Stimulated activated CD8-positive, alpha-beta memory T cell treated with anti-CD3 and anti-CD28 coated beads, Interleukin-7, amount 100 ng/mL, for 4 hours (primary cell): ENCODE data around the gene PIP5K1B.

ENCODE experiments used
- DNase-seq, 2 donors: peaks; one replicate each; pipeline ENCODE4 v3.0.0-alpha.2; 2020; ENCODE audit warnings: low read depth in 2 of 2

The PIP5K1B gene

DNA sequence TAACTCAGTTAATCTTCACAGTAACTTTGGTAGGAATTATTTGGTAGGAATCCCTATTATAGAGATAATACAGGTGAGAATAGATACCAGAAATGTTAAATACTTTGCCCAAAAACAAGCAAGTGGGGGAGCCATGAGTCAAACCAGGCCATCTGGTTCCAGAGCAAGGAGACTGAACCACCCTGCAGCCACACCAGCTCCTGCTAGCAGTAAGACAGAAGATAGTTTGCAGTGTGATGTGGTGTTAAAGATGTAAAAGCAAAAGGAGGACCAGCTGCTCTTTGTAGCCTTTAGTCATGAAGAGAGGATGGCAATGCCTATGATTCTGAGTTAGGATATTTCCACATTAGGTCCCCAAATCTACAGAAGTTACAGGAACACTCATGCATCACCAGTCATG, 207.5 kb downstream of the PIP5K1B start:
- no peak for DNase-seq

DNA sequence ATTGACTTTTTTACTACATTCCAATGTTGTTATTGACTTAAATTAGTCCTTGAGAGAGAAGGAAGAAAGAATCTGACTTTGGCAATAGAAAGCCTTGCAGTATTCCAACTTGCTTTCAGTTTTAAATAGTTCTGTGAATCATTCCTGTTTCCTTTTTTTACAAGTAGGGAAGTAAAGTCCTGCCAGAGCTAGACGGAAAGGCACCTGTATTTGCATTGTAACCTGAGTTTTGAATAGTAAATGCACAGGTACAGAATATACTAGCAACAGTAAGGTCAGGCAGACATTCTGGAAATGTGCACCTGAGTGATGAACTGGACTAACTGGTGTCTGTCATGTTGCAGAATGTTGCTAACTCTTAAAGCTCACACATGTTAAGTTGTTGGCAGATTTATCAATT, 208.0 kb downstream of the PIP5K1B start:
- no peak for DNase-seq

DNA sequence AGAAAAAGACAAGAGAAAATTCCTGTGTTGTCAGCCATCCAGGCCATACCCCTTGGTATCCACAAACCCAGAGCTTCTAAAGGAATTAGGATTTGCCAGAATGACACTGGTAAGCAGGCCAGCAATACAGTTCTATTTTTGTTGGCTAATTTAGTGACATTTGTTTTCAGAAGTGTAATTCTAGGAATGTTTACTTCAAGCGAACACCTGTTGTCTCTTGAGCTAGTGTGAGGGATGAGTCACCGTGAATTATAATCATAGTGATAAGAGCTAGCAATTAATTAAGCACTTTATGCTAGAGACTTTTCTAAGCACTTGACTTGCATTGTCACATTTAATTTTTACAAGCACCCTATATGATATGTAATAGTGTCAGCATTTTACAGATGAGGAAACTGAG, 209.7 kb downstream of the PIP5K1B start:
- DNase-seq = no peak

DNA sequence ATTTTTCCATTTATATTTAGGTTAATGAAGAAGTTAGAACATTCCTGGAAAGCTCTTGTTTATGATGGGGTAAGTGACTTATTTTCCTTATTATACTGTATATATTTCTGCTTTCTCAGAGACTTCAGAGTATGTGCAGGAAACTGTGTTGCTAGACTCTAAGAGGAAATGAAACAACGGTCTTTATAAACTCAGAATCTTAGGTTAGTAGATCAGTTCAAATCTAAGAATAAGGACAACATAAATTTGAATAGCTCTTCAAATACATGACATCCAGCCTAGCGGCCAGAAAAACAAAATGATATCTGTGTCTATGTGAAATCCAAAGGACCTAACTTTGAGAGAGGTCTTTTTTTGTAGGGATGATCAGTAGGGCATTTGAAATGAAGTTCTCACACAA, 214.6 kb downstream of the PIP5K1B start:
- no peak for DNase-seq

DNA sequence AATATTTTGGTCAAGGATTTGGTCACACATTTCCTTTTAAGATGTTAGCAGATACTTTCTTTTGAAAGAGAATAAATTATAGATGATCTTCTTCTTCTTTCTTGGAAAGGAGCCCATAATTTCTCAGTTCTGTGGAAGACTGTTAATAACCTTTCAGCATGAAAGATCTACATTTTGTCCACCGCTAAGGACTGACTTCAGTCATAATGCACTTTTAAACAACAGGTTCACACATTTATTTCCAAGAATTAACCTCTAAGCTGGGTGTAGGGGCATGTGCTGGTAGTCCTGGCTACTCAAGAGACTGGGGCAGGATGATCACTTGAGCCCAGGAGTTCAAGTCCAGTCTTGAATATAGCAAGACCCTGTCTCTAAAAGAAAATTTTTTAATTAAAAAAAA, 215.9 kb downstream of the PIP5K1B start:
- DNase-seq = no peak

DNA sequence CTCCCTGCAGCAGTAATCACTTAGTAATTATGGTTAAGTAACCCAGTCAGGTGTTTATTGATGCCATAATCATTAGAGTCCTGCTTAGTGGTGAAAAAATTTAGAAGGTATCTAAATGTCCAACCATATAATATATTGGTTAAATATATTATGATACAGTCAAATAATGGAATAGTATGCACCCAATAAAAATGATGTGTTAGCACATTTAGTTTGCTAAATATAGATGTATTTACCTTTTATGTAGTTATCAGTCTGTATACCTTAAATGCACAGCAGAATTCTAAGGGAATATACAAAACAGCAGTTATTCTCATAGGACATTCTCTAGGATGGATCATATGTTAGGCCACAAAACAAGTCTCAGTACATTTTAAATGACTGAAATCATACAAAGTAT, 218.4 kb downstream of the PIP5K1B start:
- DNase-seq = no peak

DNA sequence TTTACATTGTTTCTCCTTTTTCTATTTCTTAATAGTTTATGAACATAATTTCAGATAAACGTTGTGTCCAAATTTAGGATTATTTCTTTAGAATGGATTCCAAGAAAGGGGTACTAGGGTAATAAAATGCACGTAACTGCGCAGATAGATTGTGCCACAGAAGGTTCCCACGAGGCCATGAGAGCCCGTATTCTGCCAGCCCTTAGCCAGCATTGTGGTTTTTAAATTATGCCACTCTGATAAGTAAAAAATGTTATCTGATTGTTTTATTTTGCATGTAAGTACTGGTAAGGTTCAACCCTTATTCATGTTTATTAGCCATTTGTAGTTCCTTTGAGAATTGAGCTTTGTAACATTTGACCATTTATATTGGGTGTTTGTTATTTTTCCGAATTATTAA, 220.1 kb downstream of the PIP5K1B start:
- DNase-seq = no peak

DNA sequence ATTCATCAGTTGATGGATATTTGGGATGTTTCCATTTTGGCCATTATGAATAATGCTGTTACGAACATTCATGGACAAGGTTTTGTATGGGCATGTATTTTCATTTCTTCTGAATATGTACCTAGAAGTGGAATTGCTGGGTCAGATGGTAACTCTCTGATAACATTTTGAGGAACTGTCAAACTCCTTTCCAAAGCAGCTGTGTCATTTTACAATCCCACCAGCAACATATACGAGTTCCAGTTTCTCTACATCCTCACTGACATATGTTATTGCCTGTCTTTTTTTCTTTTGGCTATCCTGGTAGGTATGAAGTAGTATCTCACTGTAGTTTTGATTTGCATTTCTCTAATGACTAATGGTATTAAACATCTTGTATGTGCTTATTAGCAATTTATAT, 222.1 kb downstream of the PIP5K1B start:
- no peak for DNase-seq

DNA sequence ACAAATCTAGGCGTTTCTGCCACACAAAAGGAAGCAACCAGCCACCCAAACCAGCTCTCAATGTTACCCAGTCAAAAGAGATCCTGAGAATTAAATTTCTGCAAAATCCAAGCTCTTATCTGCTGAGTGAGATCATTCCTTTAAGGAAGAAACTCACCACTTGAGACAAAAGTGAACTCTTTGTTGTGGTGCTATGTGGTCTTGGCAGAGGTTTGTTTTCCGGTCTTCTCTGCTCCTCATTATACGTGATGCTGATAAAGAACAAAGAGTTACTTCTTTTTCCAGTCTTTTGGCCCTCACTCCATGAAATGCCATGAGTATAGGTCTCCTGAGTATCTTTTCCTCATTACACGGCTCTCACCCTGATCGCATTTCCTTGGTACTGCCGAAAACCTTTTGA, 226.8 kb downstream of the PIP5K1B start:
- no peak for DNase-seq

DNA sequence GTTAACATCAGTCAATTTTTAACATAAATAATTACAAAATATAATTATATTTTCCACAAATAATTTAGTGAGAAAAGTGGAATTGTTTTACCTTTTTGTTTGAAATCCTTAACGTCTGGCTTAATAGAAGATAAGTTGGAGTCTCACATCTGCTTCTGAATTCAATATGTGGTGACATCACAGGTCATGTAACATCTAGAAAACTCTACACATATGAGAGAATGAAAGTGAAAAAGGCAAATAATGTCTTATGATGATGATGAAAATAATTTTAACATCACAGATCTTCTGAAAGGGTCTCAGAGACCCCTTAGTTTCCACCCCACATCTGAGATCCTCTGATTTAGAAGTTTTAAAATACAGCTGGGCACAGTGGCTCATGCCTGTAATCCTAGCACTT, 227.4 kb downstream of the PIP5K1B start:
- DNase-seq = no peak

DNA sequence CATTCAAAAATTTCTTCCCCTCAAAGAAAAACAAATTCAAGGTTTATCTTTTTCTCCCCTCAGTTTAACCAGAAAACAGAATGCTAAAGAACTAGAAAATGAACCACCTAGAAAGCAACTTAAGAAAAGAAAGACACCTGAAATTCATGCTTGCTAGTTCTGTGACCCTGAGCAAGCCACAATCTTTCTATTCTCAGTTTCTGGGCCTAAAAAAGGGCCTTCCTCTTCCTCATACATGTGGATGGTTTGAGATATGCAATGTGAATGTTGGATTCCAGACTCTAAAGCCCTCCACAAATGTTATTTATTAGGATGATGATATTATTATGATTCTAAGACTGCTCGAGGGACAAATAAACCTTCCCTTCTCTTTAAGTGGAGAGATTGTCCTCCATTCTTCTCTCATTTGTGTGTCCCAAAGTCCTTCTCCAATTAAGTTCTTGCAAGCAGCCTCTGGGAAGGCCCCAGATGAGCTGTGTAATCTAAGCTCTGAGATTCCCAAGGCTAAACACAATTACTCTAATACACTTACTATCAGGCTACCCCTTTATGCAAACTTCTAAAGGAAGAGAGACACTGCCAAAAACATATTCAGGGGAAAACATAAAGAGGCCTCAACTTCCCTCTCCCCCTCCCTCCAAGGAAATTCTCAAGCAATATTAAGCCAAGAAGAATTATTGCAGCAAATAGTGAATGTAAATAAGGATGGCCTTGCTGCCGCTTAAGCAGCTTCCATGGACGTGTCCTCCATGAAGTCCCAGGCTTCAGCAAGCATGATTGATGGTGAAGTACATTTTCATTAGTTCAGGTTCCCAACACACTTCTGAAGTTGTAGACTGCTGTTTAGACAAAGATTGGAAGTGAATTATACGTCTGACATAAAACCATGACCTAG, 228.6 kb downstream of the PIP5K1B start:
- DNase-seq = no peak

DNA sequence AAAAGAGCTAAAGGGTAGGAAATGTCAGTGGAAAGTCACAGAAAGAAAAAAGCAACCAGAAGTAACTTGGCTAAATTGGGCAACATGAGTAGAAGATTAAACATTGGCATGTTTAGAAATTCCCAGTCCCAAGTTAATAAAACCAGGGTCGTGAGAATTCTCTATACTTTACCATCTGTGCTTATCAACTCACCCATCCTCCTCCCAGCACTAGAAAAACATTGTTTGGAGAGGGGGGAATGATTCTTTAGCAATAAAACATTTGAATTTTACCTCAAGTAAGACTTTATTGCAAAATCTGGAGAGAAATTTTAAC, 229.2 kb downstream of the PIP5K1B start:
- DNase-seq = no peak

DNA sequence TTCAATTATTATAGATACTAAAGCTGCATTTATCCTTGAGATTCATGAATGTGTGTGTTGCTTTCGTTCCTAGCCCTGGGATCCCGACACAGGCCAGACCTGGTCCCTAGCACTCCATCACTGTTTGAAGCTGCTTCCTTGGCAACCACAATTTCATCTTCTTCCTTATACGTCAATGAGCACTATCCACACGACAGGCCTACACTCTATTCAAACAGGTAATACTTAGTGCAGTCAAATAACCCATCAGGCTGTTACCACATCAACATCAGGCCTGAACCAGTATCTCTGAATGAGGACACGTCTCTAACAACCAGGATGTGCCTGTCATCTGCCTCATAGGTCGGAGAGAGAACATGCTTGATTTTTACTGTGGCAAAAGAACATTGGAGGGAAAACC, 235.5 kb downstream of the PIP5K1B start:
- no peak for DNase-seq

DNA sequence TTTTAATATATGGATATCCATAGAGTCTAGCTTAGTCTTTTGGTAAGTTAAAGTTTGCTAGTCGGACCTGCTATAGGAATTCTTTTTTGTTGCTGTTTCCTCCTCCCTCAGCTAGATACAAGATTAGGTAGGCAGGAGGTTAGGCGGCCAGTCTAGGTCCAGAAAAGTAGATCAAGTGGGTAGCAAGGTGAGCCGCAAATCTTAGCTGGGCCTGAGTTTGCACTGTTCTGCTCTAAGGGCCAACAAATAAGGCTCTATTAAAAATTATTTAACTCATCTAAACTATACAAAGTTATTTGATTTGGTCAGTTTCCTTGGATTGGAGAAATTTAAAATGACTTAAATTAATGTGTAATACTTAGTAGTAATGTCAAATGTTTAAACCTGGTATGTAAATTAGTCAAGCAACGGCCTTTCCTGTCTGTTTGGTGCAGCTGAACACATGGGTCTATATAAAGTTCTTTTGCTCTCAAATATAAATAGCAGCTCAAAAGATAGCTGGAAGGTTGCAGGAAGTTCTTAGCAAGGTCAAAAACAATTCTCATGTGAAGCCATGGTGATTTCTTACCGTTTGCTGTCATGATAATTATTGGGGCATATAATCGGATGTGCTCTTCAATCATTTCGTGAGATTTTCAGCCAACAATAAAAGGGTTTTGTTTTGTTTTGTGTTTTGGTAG, 236.9 kb downstream of the PIP5K1B start:
- no peak for DNase-seq

DNA sequence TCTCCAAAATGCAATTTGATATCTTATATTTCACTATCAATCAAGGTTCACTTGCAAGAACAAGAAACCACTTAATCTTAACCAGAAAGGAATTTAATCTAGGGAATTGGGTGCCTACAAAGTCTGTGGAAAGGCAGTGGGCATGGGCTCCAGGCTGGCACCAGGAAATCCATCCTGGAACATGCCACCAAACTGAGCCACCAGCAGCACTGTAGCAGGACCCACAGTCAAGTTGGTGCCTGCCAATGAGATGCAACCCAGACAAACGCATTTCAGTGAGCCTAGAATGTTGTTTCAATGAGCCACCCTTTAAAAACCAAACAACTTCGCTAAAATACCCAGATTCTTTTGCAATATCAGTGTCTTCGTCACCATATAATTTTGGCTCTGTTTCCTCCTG, 237.8 kb downstream of the PIP5K1B start:
- DNase-seq = no peak

DNA sequence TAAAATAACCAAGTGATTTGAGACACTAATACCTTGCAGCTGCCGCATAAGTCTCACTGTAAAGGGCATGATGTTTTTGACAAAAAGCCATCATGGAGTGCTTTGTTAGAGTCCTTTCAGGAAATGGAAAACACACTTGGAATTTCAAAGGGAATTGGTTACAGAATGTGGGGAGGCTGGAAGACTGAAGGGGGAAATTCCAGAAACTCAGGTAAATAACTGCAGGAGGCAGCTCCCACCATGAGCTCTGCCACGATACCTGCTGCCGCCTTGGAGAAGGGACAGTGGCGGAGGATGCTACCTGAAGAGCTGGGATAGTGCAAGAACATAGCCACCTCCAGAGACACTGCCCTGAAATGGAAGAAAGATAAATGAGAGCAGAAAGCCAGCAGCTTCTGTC, 242.0 kb downstream of the PIP5K1B start:
- DNase-seq = no peak

DNA sequence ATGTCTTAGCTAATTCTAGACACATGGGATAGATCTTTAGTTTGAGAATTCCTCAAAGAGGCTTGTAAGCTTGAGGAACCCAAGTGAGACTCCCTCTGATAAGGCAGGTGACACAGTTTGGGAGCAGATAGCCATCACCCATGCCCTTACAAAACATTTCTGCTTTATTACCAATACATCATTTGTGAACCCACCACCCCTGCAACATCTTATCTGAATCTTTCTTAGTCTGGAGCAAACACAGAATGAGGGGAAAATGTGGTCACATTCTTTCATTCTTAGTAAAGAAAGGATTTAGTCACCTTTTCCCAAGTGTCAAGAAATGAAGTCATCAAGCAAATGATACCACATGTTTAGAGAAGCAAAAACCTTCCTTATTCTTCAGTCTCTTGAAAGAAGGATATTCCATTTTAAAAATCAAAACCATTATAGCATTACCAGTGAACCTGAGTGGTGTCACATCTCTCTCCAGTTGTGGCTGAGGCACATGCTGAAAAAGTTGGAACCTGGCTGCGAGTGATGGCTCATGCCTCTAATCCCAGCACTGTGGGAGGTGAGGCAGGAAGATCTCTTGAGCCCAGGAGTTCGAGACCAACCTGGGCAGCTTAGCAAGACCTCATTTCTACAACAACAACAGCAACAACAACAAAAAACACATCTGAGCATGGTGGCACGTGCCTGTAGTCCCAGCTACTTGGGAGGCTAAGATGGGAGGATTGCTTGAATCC, 243.0 kb downstream of the PIP5K1B start:
- DNase-seq = no peak

DNA sequence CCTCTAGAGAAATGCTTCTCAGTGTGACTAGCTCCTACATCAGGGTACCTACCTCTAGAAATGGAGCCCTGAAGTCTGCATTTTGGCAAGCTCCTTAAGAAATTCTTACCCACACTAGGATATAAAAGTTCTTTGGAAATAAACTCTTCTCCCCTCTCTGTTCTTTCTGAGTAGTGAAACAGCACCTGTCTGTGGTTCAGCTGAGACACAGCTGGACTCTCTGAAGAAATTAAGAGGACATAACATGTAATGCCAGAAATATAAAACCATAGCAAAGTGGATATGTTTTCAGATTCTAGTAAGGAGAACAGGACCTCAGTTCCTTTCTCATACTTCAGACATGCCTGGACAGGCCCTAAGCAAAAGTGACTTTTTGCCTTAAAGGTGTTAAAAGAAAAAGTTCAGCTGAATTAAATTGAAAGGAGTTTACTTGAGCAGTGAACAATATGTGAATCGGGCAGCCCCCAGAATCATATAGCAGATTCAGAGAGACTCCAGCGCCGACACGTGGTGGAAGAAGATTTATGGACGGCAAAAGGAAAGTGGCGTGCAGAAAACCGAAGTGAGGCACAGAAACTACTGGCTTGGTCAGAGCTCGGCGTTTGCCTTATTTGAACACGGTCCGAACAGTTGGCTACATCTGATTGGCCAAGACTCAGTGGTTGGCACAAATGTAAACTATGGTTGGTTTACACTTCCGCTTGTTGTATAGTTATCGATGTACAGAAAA, 244.4 kb downstream of the PIP5K1B start:
- DNase-seq = no peak

DNA sequence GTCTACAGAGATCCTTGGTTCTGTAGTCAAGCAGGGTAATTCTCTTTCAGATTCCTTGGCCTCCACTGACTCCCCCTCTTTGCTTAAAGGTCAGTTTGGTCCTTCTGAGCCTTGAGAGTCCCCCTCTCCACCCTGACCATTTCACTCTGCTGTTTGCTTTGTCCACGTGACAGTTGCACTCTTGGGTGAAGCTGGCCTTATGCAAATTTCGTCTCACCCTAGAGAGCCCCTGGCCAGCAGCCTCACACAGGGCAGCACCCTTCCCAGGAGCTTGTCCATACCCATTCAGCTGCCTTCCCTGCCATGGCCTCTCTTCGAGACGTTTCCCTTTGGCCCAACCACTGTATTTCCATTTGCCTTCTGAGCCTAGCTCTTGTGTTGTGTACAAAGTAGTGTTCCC, 245.1 kb downstream of the PIP5K1B start:
- DNase-seq = no peak

DNA sequence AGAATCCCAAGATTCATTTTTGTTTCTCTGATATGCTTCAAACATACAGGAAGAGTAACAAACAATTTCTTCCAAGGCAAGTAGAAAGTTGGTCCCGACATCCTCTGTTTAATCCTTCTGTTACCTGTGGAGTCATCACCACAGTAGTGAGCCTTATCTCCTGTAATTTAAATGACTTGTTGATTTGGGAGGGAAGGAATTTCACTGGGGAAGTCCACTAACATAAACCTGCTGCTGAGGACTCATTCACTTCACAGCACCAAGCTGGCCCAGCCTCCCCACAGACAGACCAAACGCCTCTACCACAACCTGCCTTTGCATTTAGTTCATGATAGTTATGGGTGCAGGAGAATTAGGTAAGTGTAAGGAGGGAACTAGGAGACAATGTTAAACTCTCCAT, 245.6 kb downstream of the PIP5K1B start:
- DNase-seq = no peak

DNA sequence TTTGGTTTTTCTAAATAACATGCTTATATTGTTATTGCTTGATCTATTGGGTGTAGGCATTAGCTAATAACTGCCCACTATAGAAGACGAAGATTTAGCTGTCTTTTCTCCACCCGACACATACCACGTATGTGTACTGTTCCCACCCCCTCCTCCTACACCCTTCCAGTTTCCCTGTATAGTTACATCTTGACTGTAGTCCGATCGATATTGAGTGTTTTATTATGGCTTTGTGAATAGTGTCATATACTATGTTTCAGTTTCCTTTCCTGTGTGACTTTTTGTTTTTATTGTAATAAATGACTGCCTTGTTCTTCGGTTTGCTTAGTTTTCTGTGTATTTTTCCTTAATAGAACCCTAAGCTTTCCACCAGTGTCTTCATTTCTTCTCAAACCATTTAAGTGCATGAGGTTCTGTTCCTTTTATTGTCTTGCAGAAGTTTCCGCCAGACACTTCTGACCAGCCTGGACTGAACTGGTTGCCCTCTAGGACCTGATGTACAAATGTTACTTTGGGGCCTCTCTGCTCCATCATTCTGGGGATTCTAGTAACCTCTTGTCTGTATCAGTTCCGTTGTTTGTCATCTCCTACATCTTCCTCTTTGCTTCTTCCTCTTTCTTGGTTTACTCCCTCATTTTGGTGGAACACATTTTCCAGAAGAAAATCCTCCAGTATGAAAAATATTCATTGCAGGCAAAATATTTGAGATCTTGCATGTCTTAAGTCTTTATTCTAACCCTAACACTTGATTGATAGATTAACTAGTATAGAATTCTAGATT, 247.0 kb downstream of the PIP5K1B start:
- no peak for DNase-seq
